ENCODE results near the gene ACY1. TPM values are rescaled to one million over a fixed set of nuclear protein-coding genes. Genes with fewer than 3 reads are reported as not detected.

The ACY1 gene
- total and polyA plus RNA-seq, 2 of the 13 experiments (the other 11 are each of a cell fraction or from before 2014, with no cell fraction given): 113 to 162 TPM

- no peak for ATAC-seq
- peak overlapping the region; percentile 39; the same call in 1 of the 2 replicates for H3K4me2 ChIP-seq (ENCODE audit: low read depth, low read length)
- H3K36me3 ChIP-seq (replicated peaks in 1 of 2; ENCODE audit: control insufficient read depth in 1 of 2, insufficient read depth in 2 of 2, low read length in 2 of 2): no peaks in the 10 kb centered on the region
- no peaks in the 10 kb centered on the region for H4K20me1 ChIP-seq (ENCODE audit: insufficient read depth, low read length)
- POLR2A ChIA-PET: interaction anchor here (1.7 kb wide), 1 partner anchor 14 kb away, joined by 5 read pairs; no protein-coding TSS in a partner anchor
- no peak for FAIRE-seq
- H3K27ac ChIP-seq (ENCODE audit: extremely low read length, insufficient read depth, low read length): no peak overlapping the region
- BruUV-seq (replicated peaks): no TSS peak
- H3K9me3 ChIP-seq (ENCODE audit: low read length): no peaks in the 10 kb centered on the region
- H3K9ac ChIP-seq (ENCODE audit: insufficient read depth, low read depth, low read length): no peak overlapping the region
- intact Hi-C loops (cut with micrococcal nuclease; ENCODE audit: unreplicated experiment): no loop called here
- DNase-seq (ENCODE audit: low spot score): no peak
- in situ Hi-C loops (cut with HindIII; ENCODE audit: extremely low pct_ligation_motif_present, low pct_unique_long_range_greater_than_20kb): no loop called here
- 20% methylated on average over 11 of the region's 17 CpGs for WGBS (ENCODE audit: low lambda C conversion rate)
- H3K79me2 ChIP-seq (ENCODE audit: insufficient read depth, low read length): no peaks in the 10 kb centered on the region
- peaks cover 0 to 62% of the 10 kb centered on the region in 2 experiments; a peak in 3 of 5 replicates for H3K27me3 ChIP-seq (ENCODE audit: control insufficient read depth in 1 of 2, insufficient read depth in 2 of 2, low read length in 2 of 2)
- H3K4me3 ChIP-seq (replicated peaks in 1 of 3; ENCODE audit: insufficient read depth in 1 of 3, low read depth in 2 of 3, low read length in 3 of 3): peak overlapping the region in 1 of 3 experiments; percentile 40; a peak in 1 of 6 replicates
- H3K4me1 ChIP-seq (ENCODE audit: insufficient read depth, low read length): peaks cover 67% of the 10 kb centered on the region
- CTCF ChIA-PET (ENCODE audit: low intra/inter-chr PET ratio, low total read pairs): no interaction called here
- no peak overlapping the region for H2AFZ ChIP-seq (ENCODE audit: low read length)
- TF ChIP-seq ZFP36 (IDR thresholded peaks at IDR 0.05; ENCODE audit: borderline replicate concordance, low read depth, low read length, partially characterized antibody): no peak
- no peak for TF ChIP-seq ZNF337 (CRISPR knock-in tag; IDR thresholded peaks at IDR 0.05; ENCODE audit: borderline replicate concordance, low read depth)
- no peak for TF ChIP-seq THAP11 (CRISPR knock-in tag; IDR thresholded peaks at IDR 0.05)
- TF ChIP-seq TAF1 (CRISPR knock-in tag; IDR thresholded peaks at IDR 0.05): no peak
- no peak for TF ChIP-seq ZNF646 (CRISPR knock-in tag; IDR thresholded peaks at IDR 0.05)
- TF ChIP-seq ZNF782 (CRISPR knock-in tag; IDR thresholded peaks at IDR 0.05; ENCODE audit: borderline replicate concordance): no peak
These were observed 36.2 kb downstream of the ACY1 start for GRCh38 chr3:52019352-52020080.

All from HepG2 (cell line).